GM19438 (cell line): ENCODE measurements around the gene WARS2.
"Not testable (repeated sequence)": the region's sequence is repeated elsewhere in the genome, so short reads cannot be mapped to it uniquely, and the experiment has no call there.

Experiments used
- ATAC-seq: cut with Tn5 transposase; IDR thresholded peaks from one replicate; pipeline ENCODE4 v1.9.1; 2021; ENCODE audit warnings: low read depth; ENCODE audit not compliant: unreplicated experiment

The WARS2 gene

DNA sequence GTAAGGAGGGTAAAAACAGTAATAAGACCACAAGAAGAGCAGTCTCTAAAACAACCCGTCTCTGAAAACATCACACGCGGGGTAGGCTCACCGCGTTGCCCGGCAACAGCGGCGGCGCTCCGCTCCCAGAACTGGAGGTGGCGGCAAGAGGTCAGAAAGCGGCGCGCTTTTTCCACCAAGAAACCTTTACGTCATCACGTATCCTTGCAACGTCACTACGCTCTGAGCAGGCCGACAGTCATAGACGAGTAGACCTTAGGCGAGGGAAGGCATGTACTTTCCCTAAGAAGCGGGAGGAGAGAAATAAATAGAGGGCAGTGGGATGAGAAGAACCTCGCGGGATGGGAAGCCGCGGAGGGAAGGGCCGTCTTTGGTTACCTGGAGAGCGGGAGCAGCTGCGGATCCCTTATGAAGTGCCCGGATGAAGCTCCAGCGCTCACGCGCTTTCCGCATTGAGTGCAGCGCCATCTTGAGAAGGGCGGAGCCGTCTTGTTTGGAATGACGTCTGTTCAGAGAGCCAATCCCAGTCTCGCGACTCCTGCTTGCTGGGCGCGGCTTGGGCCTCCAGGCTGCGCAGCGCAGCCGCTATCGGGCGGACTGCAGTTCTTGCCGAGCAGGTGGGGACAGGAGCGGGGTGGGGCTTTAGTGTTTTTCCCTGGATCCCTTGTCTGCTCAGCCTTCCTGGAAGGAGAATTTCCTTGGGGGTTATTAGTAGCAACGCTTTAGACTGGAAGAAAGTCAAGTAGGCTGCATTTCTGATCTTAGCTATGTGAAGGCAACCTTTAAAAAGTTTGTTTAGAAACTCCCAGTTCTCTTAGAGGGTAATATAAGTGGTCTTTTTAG, at the start of gene WARS2:
Gene WARS2, minus strand, starts transcription at position 477 of the 843 bp plus-strand sequence. Its CDS starts 9 bp downstream, at position 468.
- peak; percentile 92 for ATAC-seq

DNA sequence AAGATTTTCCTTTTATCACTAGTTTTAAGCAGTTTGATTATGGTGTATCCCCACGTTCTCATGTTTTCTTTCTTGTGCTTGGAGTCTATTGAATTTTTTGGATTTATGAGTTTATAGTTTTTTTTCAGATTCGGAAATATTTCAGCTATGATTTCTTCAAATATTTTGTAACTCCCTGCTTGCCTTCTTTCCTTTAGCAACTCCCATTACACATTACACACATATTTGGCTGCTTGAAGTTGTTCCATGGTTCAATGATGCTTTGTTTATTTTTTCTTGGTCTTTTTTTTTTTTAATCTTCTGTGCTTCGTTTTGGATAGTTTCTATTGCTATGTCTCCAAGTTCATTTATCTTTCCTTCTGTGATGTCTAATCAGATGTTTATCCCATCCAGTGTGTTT, 48.5 kb upstream of the WARS2 start:
- ATAC-seq = no peak

DNA sequence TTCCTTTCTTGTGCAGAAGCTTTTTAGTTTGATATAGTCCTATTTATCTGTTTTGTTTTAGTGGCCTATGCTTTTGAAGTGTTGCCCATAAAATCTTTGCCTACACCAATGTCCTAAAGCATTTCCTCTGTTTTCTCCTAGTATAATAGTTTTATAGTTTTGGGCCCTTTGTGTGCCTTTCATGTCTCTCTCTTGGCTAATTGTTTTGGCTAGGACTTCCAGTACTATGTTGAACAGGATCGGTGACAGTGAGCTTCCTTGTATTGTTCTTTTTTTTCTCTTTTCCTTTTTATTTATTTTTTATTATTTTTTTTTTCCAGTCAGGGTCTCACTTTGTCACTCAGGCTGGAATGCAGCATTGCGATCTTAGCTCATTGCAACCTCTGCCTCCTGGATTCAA, 47.0 kb upstream of the WARS2 start:
- no peak for ATAC-seq

DNA sequence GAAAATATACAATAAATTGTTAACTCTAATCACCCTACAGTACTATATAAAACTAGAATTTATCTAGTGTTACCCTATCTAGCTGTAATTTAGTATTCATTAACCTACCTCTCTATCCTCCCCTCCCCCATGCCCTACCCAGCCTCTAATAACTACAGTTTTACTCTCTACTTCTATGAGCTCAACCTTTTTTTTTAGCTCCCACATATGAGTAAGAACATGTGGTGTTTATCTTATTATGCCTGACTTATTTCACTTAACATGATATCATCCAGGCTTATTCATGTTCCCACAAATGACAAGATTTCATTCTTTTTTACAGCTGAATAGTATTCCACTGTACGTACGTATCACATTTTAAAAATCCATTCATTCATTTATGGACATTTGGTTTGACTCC, 46.0 kb upstream of the WARS2 start:
- no peak for ATAC-seq

DNA sequence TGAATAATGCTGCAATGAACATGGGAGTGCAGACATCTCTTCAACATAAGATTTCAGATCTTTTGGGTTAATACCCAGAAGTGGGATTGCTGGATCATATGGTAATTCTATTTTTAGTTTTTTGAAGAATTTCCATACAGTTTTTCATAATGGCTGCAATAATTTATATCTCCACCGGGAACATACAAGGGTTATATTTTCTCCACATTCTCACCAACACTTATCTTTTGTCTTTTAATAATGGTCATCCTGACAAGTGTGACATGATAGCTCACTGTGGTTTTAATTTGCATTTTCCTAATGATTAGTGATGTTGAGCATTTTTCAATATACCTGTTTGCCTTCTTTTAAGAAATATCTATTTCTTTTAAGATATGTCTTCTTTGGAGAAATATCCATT, 44.5 kb upstream of the WARS2 start:
- ATAC-seq = no peak

DNA sequence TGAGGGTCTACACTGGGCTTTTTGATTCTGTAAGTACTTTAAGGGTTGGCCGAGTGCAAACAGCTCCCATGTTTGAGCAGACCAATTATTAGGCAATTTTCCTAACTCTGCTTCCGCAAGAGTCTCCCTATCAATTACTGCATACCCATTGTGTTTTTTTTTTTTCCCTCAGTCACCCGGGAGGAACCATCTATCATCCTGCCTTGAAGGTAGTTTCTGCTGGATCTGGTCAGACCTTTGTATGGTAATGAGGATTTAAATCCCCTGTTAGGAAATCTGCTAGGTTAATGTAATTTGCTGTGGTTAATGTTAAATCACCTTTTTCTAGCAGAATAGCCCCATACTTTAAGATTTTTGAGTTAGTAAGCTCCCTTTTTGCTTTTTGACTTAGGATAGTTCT, 40.8 kb upstream of the WARS2 start:
- ATAC-seq = no peak

DNA sequence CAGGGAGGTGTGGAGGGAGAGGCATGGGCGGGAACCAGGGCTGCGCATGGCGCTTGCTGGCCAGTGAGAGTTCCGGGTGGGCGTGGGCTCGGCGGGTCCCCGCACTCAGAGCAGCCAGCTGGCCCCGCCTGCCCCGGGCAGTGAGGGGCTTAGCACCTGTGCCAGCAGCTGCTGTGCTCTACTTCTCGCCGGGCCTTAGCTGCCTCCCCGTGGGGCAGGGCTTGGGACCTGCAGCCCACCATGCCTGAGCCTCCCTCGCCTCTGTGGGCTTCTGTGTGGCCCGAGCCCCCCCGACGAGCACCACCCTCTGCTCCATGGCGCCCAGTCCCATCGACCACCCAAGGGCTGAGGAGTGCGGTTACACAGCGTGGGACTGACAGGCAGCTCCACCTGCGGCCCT, 38.6 kb upstream of the WARS2 start:
- ATAC-seq = no peak

DNA sequence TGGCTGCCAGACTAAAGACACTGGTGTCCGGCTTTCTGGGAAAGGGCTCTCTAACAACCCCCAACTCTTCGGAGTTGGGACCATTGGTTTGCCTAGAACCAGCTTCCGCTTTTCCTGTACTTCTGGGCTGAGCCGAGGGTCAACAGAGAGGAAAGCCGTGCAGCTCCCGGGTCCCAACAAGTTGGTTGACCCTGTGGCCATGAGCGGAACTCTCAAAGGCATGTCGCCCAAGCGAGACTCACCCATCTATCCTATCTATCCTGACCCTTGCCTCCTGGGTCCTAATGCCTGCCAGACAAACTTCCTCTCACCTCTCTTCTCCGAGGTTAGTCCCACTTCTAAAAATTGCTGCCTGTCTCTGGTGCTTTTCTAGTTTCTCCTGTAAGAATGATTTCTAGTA, 32.5 kb upstream of the WARS2 start:
- ATAC-seq = not testable (repeated sequence)

DNA sequence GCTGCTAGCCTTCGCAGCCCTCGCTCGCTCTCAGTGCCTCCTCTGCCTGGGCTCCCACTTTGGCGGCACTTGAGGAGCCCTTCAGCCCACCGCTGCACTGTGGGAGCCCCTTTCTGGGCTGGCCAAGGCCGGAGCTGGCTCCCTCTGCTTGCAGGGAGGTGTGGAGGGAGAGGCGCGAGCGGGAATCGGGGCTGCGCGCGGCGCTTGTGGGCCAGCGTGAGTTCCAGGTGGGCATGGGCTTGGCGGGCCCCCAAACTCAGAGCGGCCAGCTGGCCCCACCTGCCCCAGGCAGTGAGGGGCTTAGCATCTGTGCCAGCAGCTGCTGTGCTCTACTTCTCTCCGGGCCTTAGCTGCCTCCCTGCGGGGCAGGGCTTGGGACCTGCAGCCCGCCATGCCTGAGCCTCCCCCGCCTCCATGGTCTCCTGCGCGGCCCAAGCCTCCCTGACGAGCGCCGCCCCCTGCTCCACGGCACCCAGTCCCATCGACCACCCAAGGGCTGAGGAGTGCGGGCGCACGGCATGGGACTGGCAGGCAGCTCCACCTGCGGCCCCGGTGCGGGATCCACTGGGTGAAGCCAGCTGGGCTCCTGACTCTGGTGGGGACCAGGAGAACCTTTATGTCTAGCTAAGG, 31.0 kb upstream of the WARS2 start:
- not testable (repeated sequence) for ATAC-seq

DNA sequence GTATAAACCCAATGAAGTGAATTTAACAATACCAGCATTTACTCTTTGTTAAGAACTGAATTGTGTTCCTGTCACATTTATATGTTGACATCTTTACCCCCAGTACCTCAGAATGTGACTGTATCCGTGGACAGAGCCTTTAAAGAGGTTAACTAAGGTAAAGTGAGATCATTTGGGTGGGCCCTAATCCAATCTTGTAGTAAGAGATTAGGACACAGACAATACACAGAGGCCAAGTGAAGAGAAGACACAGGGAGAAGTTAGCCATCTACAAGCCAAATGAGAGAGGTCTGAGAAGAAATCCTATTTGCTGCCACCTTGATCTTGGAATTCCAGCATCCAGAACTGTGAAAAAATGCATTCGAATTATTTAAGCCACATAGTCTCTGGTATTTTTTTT, 22.9 kb upstream of the WARS2 start:
- ATAC-seq = no peak

DNA sequence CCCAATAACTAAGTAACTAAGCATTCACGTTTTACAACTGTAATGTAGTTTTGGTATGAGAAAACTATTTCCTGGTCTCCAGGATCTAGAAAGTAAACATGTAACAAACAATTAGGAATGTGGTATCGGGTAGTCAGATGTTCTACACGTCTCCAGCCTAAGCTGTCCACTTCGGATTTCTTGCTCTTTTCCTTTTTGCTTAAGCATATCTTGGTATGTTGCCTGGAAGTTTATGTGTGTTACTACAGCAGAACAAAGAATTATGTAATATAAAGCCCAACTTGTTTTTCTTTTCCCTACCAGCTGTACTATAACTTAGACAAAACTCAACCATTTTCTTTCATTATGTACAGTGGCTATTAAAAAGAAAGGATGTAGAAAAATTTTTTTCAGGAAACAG, 20.4 kb upstream of the WARS2 start:
- ATAC-seq = no peak

DNA sequence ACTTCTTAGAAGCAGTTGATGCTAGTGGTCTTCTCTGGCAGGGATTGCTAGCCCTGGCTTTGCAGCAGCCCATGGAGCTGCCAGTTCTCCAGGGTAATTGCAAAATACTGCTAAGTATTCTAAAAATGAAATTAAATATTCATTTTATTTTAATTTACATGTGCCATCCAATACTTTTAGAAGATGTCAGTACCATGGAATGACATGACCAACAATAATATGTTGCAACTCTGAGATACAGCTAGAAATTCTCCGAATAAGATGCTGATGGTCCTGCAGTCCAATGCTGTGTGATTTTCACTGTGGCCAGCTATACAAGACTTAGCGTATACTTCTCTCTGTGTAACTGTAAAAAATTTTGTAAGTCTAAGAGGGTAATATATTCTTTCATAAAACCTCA, 20.0 kb upstream of the WARS2 start:
- ATAC-seq = no peak

DNA sequence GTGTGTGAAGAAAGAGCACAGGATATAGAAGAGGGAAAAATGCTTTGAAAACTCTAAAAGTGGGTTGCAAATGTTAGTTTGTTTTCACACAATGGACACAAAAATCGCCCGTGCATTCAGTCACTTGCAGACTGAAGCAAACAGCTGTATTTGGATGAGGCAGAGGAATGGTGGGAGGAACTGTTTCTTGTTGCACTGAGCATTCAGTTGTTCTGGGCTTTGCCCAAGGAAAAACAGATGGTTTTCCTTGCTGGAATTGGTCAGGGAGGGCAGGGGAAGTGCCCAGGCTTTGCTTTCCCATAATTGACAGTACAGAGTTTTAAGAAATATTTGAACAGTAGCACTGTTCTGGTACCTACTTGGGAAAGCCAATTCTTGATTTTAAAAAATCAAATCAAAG, 19.5 kb upstream of the WARS2 start:
- no peak for ATAC-seq

DNA sequence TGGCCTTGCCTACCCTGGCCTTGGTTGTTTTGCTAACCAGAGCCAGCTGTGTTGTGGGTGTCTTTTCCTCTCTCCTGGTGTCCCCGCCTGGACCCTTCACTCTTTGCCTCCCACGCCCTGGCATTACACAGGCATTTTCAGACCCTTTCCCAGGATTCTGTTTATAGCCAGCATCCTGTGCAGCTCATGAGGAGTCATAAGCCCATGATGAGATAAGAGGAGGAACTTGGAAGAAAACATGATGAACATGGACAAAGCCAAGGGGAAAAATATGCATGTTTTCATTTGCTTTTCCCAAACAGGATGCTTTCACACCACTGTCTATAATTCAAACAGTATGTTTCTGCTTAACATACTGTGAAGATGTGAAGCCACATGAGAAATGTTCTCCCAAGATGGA, 18.7 kb upstream of the WARS2 start:
- ATAC-seq = no peak

DNA sequence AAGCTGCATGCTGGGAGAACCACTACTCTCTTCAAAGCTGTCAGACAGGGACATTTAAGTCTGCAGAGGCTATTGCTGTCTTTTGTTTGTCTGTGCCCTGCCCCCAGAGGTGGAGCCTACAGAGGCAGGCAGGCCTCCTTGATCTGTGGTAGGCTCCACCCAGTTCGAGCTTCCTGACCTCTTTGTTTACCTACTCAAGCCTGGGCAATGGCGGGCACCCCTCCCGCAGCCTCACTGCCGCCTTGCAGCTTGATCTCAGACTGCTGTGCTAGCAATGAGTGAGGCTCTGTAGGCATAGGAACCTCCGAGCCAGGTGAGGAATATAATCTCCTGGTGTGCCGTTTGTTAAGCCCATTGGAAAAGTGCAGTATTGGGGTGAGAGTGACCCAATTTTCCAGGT, 16.3 kb upstream of the WARS2 start:
- ATAC-seq = not testable (repeated sequence)

DNA sequence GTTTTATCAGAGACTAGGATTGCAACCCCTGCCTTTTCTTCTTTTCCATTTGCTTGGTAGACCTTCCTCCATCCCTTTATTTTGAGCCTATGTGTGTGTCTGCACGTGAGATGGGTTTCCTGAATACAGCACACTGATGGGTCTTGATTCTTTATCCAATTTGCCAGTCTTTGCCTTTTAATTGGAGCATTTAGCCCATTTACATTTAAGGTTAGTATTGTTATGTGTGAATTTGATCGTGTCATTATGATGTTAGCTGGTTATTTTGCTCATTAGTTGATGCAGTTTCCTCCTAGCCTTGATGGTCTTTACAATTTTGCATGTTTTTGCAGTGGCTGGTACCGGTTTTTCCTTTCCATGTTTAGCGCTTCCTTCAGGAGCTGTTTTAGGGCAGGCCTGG, 14.6 kb upstream of the WARS2 start:
- ATAC-seq = not testable (repeated sequence)

DNA sequence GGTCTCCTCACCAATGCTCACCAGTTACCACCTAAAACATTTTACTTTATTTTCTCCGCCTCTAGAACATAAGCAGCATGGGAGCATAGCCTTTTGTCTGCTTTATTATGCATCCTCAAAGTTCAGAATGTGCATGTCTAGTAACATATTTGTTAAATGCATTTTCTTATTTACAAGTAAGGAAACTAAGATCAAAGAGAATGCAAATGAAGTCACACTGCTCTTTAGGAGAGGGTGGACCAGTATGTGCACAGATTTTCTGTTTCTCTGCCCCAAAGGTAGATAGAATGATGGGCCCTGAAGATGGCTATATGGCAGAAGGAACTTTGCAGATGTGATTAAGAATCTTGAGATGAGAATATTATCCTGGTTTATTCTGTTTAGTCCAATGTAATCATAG, 9.7 kb upstream of the WARS2 start:
- ATAC-seq = no peak

DNA sequence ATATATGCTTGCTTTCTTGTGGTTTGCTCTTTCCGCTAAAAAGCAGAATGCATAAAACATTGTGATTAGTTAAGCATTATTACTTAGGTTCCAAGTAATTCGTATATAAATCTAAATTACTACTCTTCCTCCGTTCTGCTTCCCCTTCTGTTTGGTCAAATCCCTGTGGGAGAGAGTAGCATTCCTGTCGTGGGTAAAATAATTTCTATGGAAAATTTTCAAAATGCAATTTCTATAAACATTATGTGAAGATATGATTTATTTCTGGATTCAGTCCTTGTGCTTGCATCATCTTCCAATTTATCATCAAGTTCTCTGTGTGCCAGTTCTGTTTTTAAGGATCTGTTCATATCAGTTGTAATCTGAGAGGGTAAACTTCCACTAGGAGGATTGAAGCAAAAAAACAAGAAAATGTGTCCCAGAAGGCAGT, 7.2 kb upstream of the WARS2 start:
- no peak for ATAC-seq

DNA sequence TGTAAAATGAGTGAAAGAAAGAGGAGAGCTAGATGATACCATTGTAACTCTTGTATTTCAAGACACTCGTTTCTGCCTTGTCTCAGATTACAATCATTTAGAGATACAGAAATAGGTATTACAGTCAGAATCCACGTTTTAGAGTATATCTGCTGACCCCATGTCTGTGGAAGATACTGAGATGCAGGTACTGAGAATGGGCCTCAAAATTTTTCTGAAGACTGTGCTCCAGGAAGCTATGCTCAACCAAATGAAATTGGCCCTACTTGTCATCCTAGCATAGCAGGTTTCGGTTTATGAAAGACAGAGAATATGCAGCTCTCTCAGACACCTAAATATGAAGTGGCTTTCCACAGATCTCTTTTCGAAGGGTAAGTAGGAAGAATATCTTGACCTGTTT, 6.0 kb upstream of the WARS2 start:
- ATAC-seq = no peak

DNA sequence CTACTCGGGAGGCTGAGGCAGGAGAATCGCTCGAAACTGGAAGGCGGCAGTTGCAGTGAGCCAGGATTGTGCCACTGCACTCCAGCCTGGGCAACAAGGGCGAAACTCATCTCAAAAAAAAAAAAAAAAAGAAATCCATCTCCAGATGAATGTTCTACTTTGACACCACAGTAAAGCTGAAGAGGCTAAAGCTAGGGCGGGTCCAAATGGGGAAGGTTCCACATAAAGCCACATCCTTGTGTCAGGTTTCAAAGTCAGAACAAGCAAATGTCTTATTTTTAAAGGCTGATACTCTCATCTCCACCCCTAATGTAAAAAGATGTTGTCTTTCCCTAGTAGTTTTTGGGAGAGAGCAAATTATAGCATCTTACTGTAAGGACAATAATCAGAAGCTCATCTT, 4.4 kb upstream of the WARS2 start:
- ATAC-seq = no peak

DNA sequence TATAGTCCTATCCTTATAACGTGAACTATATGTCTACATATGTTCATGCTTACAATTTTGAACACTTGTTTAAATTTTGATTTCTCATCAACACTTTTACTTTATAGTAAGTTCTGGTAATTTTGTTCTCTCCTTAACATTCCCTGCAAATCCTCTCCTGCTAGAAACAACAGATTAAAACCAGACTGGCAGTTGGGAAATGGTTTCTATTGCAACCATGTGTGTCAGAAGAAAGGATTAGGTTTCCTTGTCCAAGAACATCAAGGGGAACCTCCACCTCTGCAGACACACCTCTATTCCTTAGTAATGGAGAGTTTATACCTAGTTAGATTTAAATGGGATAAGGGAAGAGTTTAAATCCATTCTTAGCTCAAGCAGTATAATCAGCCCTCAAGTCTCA, 3.3 kb upstream of the WARS2 start:
- ATAC-seq = no peak

DNA sequence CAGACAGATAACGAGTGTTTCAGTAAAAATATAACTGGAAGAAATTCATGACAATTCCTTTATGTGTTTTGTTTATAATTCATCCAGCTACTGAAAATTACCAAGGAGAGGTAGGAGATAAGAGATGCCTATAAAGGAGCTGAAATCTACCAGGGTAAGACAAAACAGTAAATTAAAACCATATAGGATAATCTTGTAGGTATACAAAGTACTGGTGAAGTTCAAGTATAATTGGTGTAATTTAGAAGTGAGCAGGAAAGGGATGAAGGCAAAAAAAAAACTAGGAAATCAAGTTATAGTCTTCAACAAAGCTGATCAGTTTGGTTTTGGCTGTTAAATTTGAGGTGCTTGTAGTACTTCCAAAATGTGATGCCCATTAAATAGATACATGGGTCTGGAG, 1.2 kb upstream of the WARS2 start:
- no peak for ATAC-seq
